ENCODE measurements around the gene FNDC10. TPM values are rescaled to one million over a fixed set of nuclear protein-coding genes. Genes with fewer than 3 reads are reported as not detected.

FNDC10 gene
- total and polyA plus RNA-seq, 7 donors, result 0.15 to 0.96 (median 0.63) TPM; not detected in 1

DNA sequence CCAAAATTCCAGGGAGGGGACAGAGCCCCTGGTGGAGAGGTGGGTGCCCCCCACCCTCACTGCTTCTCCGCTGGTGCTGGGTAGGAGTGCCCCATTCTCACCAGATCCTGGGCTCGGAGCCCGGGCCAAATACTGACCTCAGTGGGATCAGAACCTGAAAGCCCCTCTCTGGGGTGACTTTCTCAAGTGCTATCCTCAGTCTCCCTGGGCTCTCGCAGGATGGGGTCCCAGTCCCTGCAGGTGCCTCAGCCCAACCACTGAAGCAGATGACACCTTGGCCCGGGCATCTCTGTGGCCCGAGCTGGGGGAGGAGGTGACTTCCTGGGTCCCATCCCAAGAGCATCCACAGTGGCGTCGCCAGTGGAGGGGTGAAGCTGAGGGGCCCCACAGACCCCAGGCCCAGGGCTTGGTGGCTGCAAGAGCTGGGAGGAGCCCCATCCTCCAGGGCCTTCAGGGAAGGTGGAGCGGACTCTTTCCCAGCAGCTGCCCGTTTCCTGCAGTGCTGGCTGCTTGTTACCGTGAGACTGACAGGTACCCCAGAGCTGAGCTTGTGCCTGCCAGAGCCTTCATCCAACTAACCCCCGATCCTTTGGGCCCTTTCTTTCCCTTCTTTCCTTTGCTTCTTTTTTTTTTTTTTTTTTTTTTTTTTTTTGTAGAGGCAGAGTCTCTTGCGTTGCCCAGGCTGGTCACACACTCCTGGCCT lies 3.9 kb upstream of the FNDC10 start:
- no peak overlapping the region for H3K4me3 ChIP-seq
- H3K4me1 ChIP-seq, result peaks cover 6% of the 10 kb centered on the region
- DNase-seq (no peak), ATAC-seq (no peak)
- intact Hi-C loops (cut with DNase I), result no loop called here
- no peak overlapping the region for H3K27ac ChIP-seq
- TF ChIP-seq CTCF (IDR thresholded peaks at IDR 0.05), result no peak
- no peaks in the 10 kb centered on the region for H3K36me3 ChIP-seq (ENCODE audit: insufficient read depth in 1 of 2, low read depth in 1 of 2)
- 60 to 69% (median 61%) methylated on average over 13 of the region's 13 CpGs for WGBS, 3 donors
- H3K9me3 ChIP-seq, result no peaks in the 10 kb centered on the region
- peaks cover 0 to 56% (median 24%) of the 10 kb centered on the region in 3 donors for H3K27me3 ChIP-seq (ENCODE audit: insufficient read depth in 3 of 3, low read length in 2 of 3)

- no peak for ATAC-seq
- WGBS, 3 donors, result 52 to 56% (median 55%) methylated on average over 13 of the region's 13 CpGs
- DNase-seq, result no peak
- Histone ChIP-seq H3K27ac (no peak overlapping the region), H3K27me3 (ENCODE audit: insufficient read depth in 3 of 3, low read length in 2 of 3) (peaks cover 0 to 58% (median 24%) of the 10 kb centered on the region in 3 donors), H3K36me3 (ENCODE audit: insufficient read depth in 1 of 2, low read depth in 1 of 2) (no peaks in the 10 kb centered on the region), H3K9me3 (no peaks in the 10 kb centered on the region), H3K4me1 (peaks cover 7% of the 10 kb centered on the region), H3K4me3 (no peak overlapping the region)
- intact Hi-C loops (cut with DNase I), result no loop called here
- TF ChIP-seq CTCF (IDR thresholded peaks at IDR 0.05), result no peak
Measured at GRCh38 chr1:1602968-1603506, 3.1 kb upstream of the FNDC10 start.

GRCh38 chr1:1602304-1602967 lies 2.5 kb upstream of the FNDC10 start:
- no peak for DNase-seq
- Histone ChIP-seq H3K9me3 (no peaks in the 10 kb centered on the region), H3K4me3 (no peak overlapping the region), H3K27me3 (ENCODE audit: insufficient read depth in 3 of 3, low read length in 2 of 3) (peaks cover 0 to 58% (median 24%) of the 10 kb centered on the region in 3 donors), H3K27ac (no peak overlapping the region), H3K36me3 (ENCODE audit: insufficient read depth in 1 of 2, low read depth in 1 of 2) (no peaks in the 10 kb centered on the region), H3K4me1 (peaks cover 13% of the 10 kb centered on the region)
- intact Hi-C loops (cut with DNase I), result no loop called here
- no peak for ATAC-seq
- WGBS, 3 donors, result 46 to 52% (median 49%) methylated on average over 18 of the region's 18 CpGs
- TF ChIP-seq CTCF (IDR thresholded peaks at IDR 0.05), result no peak

DNA sequence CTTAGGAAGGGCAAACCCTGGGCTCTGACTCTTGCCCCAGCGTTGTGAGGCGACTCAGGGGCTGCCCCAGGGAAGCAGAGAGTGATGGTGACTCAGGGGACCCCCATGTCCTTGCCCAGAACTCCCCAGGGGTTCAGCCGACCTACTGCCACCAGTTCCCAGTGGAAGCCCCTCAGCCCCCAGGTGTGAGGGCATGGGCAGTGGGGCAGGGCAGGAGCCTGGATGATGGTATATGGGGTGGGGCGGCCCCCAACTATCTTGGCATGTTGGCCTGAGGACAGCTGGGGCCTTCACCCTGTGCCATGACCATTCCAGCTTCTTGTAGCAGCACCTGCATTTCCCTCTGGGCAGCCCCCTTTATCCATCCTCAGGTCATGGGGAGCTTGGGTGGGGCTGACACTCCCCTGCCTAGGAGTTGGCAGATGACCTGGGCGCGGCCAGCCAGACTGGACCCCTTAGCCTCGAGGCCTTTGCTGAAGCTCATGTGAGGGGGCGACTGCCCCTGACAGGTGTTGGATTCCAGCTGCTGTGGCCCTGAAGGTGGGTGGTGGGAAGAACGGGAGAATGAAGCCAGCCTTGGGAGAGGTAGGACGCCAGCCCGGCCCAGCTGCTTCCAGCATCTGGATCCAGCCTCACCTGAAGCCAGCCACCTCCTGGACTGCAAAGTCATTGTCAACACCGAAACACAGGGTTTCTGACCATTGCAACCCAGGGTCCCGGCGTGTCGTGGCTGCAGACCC lies 1.8 kb upstream of the FNDC10 start:
- DNase-seq (no peak), ATAC-seq (no peak)
- no peaks in the 10 kb centered on the region for H3K36me3 ChIP-seq (ENCODE audit: insufficient read depth in 1 of 2, low read depth in 1 of 2)
- no peaks in the 10 kb centered on the region for H3K9me3 ChIP-seq
- TF ChIP-seq CTCF (IDR thresholded peaks at IDR 0.05), result no peak
- no peak overlapping the region for H3K27ac ChIP-seq
- H3K4me1 ChIP-seq, result peaks cover 13% of the 10 kb centered on the region
- H3K27me3 ChIP-seq (ENCODE audit: insufficient read depth in 3 of 3, low read length in 2 of 3), result peaks cover 0 to 58% (median 24%) of the 10 kb centered on the region in 3 donors
- intact Hi-C loops (cut with DNase I), result no loop called here
- no peak overlapping the region for H3K4me3 ChIP-seq
- WGBS, 3 donors, result 81 to 88% (median 82%) methylated on average over 15 of the region's 15 CpGs

All from psoas muscle (tissue), 8 donors.